Measurements from ENCODE around the gene OTOP2.

The OTOP2 gene

GRCh38 chr17:74941128-74941725, 17.2 kb downstream of the OTOP2 start:
- H3K27ac ChIP-seq: no peak overlapping the region
- CTCF ChIA-PET: no interaction called here
- no peak for DNase-seq (ENCODE audit: low spot score)
- TF ChIP-seq CTCF (conservative IDR thresholded peaks at IDR 0.05; ENCODE audit: low read depth): no peak
- POLR2A ChIA-PET (ENCODE audit: low non-redundant PET): no interaction called here

- DNase-seq (ENCODE audit: low spot score): peak; percentile 96
- ChIA-PET POLR2A (ENCODE audit: low non-redundant PET) (interaction anchor here (1.2 kb wide), 1 partner anchor 262 kb away, joined by 3 read pairs; the partner anchor contains the start of gene NUP85), CTCF (interaction anchor here (1.0 to 1.8 kb wide), 4 partner anchors 11 to 20 kb away, joined by 3 to 6 read pairs (median 4); partner anchors contain the start of gene OTOP2)
Observed at GRCh38 chr17:74943808-74944522, 19.9 kb downstream of the OTOP2 start.

GRCh38 chr17:74945543-74945942, 21.5 kb downstream of the OTOP2 start:
- ChIA-PET POLR2A (ENCODE audit: low non-redundant PET) (interaction anchor here (1.2 kb wide), 1 partner anchor 260 kb away, joined by 3 read pairs; the partner anchor contains the start of gene NUP85), CTCF (interaction anchor here (0.6 to 1.8 kb wide), 3 partner anchors 12 to 164 kb away, joined by 3 to 6 read pairs (median 3); partner anchors contain the start of gene USH1G)
- TF ChIP-seq CTCF (conservative IDR thresholded peaks at IDR 0.05; ENCODE audit: low read depth): no peak
- H3K27ac ChIP-seq: no peak overlapping the region
- no peak for DNase-seq (ENCODE audit: low spot score)

More at GRCh38 chr17:74943808-74944522, 19.9 kb downstream of the OTOP2 start:
- H3K27ac ChIP-seq: peak overlapping the region; percentile 91
- TF ChIP-seq CTCF (conservative IDR thresholded peaks at IDR 0.05; ENCODE audit: low read depth): no peak

- no peak overlapping the region for H3K27ac ChIP-seq
- DNase-seq (ENCODE audit: low spot score): no peak
- ChIA-PET CTCF (interaction anchor here (1.1 kb wide), 1 partner anchor 10 kb away, joined by 3 read pairs; no protein-coding TSS in a partner anchor), POLR2A (ENCODE audit: low non-redundant PET) (no interaction called here)
- TF ChIP-seq CTCF (conservative IDR thresholded peaks at IDR 0.05; ENCODE audit: low read depth): no peak
Observed at GRCh38 chr17:74946641-74947040, 22.6 kb downstream of the OTOP2 start.

GRCh38 chr17:74947041-74947754, 23.1 kb downstream of the OTOP2 start:
- ChIA-PET POLR2A (ENCODE audit: low non-redundant PET) (no interaction called here), CTCF (interaction anchor here (0.6 to 1.1 kb wide), 2 partner anchors 10 to 585 kb away, joined by 3 to 5 read pairs; no protein-coding TSS in a partner anchor)
- no peak for TF ChIP-seq CTCF (conservative IDR thresholded peaks at IDR 0.05; ENCODE audit: low read depth)
- no peak for DNase-seq (ENCODE audit: low spot score)
- H3K27ac ChIP-seq: no peak overlapping the region

Data from RWPE1 (cell line).